ENCODE measurements around the gene SEBOX. TPM values are rescaled to one million over a fixed set of nuclear protein-coding genes. Genes with fewer than 3 reads are reported as not detected.
A peak's percentile ranks its signal among the peaks of the same experiment; 100 is the strongest.

Gene SEBOX
- total and polyA plus RNA-seq, 2 of the 8 experiments (the other 6 are each of a cell fraction or from before 2014, with no cell fraction given): not detected

DNA sequence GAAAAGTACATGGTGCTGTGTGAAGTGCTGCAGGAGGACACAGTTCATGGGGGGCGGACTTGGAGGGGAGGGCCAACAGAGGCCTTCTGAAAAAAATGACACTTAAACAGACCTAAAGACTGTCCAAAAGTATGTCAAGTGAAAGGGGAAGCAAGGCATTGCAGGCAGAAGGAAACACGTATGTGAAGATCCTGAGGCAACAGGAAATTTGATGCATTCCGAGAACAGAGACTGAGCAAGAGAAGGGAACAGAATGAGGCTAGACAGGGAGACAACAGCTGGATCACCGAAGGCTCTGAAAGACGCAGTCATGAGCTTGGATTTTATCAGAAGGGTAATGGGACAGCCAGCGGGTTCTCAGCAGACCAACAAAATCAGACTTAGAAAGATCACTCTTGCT is 30.8 kb downstream of the SEBOX start:
- Histone ChIP-seq H3K9ac (replicated peaks in 1 of 4; ENCODE audit: extremely low read depth in 1 of 4, low read depth in 3 of 4, low read length in 3 of 4) (no peak overlapping the region), H2BK15ac (ENCODE audit: low read length) (no peak overlapping the region), H3K23me2 (ENCODE audit: low read depth, low read length) (peaks cover 10% of the 10 kb centered on the region; the same call in 1 of the 2 replicates), H4K91ac (replicated peaks; ENCODE audit: insufficient read length, low read length) (no peak overlapping the region), H3K23ac (ENCODE audit: insufficient read length) (no peak overlapping the region), H2BK20ac (ENCODE audit: low read length) (no peak overlapping the region), H3K4me3 (ENCODE audit: extremely low read depth in 1 of 4, insufficient read depth in 2 of 4, low read depth in 3 of 4, low read length in 4 of 4) (peak overlapping the region in 3 of 4 experiments; percentile 77 to 95 (median 87); a peak in 3 of 8 replicates), H4K20me1 (replicated peaks in 1 of 2; ENCODE audit: control insufficient read depth in 1 of 2, insufficient read depth in 2 of 2, low read length in 2 of 2) (peaks cover 4 to 5% of the 10 kb centered on the region in 2 experiments), H3K79me1 (ENCODE audit: low read depth, low read length) (peaks cover 14% of the 10 kb centered on the region), H3K4me2 (ENCODE audit: insufficient read depth in 1 of 2, low read depth in 2 of 2, low read length in 2 of 2) (peak overlapping the region; percentile 78 to 91; a peak in 3 of 4 replicates), H3K56ac (replicated peaks; ENCODE audit: insufficient read length, low read depth, low read length) (no peak overlapping the region), H2BK120ac (replicated peaks; ENCODE audit: low read depth, low read length) (no peak overlapping the region), H2BK5ac (ENCODE audit: low read depth, low read length) (no peak overlapping the region), H4K5ac (ENCODE audit: insufficient read length, low read depth, low read length) (no peak overlapping the region), H2AFZ (ENCODE audit: low read length) (no peak overlapping the region), H3K14ac (ENCODE audit: insufficient read length) (no peak overlapping the region), H2BK12ac (ENCODE audit: low read depth, low read length) (no peak overlapping the region), H4K8ac (ENCODE audit: extremely low read depth, insufficient read depth, low read length) (no peak overlapping the region), H3K18ac (ENCODE audit: extremely low read depth, low read length) (no peak overlapping the region), H3K4ac (replicated peaks; ENCODE audit: insufficient read length, low read depth, low read length) (no peak overlapping the region), H3K27ac (ENCODE audit: low read depth, low read length) (no peak overlapping the region), H3K79me2 (ENCODE audit: control insufficient read depth in 1 of 2, insufficient read depth in 2 of 2, low read length in 2 of 2) (peaks cover 0 to 13% of the 10 kb centered on the region in 2 experiments; a peak in 2 of 4 replicates), H3K36me3 (ENCODE audit: control insufficient read depth in 2 of 4, insufficient read depth in 4 of 4, low read length in 3 of 4) (peaks cover 2 to 5% (median 3%) of the 10 kb centered on the region in 4 experiments; a peak in 3 of 8 replicates), H3K4me1 (replicated peaks in 1 of 4; ENCODE audit: control insufficient read depth in 3 of 4, insufficient read depth in 4 of 4, low read length in 3 of 4) (peaks cover 0 to 10% (median 8%) of the 10 kb centered on the region in 4 experiments; a peak in 6 of 7 replicates), H3K27me3 (replicated peaks in 1 of 4; ENCODE audit: control insufficient read depth in 3 of 4, extremely low read depth in 1 of 4, insufficient read depth in 3 of 4, low read length in 3 of 4) (no peaks in the 10 kb centered on the region), H3K9me3 (ENCODE audit: insufficient read depth in 2 of 2, low read depth in 1 of 2, low read length in 1 of 2) (no peaks in the 10 kb centered on the region), H2AK5ac (ENCODE audit: low read depth, low read length) (no peak overlapping the region)
- ChIA-PET POLR2A (ENCODE audit: partially characterized antibody) (interaction anchor here (1.3 to 2.5 kb wide), 4 partner anchors 8 to 15 kb away, joined by 8 to 19 read pairs (median 11); partner anchors contain the start of gene TMEM97), CTCF (ENCODE audit: partially characterized antibody) (interaction anchor here (0.8 to 1.9 kb wide), 3 partner anchors 14 to 101 kb away, joined by 3 to 7 read pairs (median 3); no protein-coding TSS in a partner anchor)
- TF ChIP-seq TEAD4 (IDR thresholded peaks at IDR 0.05; ENCODE audit: low read depth, low read length): no peak
- TF ChIP-seq POLR2A (IDR thresholded peaks at IDR 0.05; ENCODE audit: control extremely low read depth in 1 of 2, low read depth in 2 of 2, low read length in 2 of 2): no peak
- no peak for TF ChIP-seq JUN (IDR thresholded peaks at IDR 0.05; ENCODE audit: low read depth, low read length)
- TF ChIP-seq SUZ12 (IDR thresholded peaks at IDR 0.05; ENCODE audit: low read length): no peak
- TF ChIP-seq JUND (IDR thresholded peaks at IDR 0.05; ENCODE audit: low read length): no peak
- no peak for TF ChIP-seq GTF2F1 (IDR thresholded peaks at IDR 0.05; ENCODE audit: borderline replicate concordance, low read depth, low read length)
- 83% methylated on average over 6 of the region's 6 CpGs; no CpG with 5 or more reads in 1 of the 2 experiments for WGBS, 2 experiments (ENCODE audit: extremely low coverage in 1 of 2, insufficient coverage in 1 of 2, insufficient read length in 1 of 2, insufficient replicate concordance in 2 of 2, low coverage in 1 of 2, low lambda C conversion rate in 2 of 2, missing lambda C conversion rate in 1 of 2)
- FAIRE-seq: no peak
- DNase-seq (ENCODE audit: low read depth in 1 of 2, low spot score in 2 of 2): no peak
